CD4-positive, CD25-positive, alpha-beta regulatory T cell (primary cell): ENCODE results near the gene TMEM161A. TPM values are rescaled to one million over a fixed set of nuclear protein-coding genes. Genes with fewer than 3 reads are reported as not detected.

Experiments
- ATAC-seq, 2 donors: fragments of 150-1000 bp; cut with Tn5 transposase; one replicate each; pipeline ENCODE4 v1.10.0; 2021; ENCODE audit warnings: low read depth in 2 of 2, moderate number of reproducible peaks in 2 of 2, moderate library complexity in 1 of 2
- DNase-seq, 3 donors: peaks; one replicate each; pipeline versions ENCODE4 v3.0.0 to v3.0.0-alpha.2; 2012 to 2022; ENCODE audit warnings: mixed read lengths in 1 of 3
- H3K27ac ChIP-seq: one replicate; pipeline ENCODE4 v1.7.0; 2013; ENCODE audit warnings: mild to moderate bottlenecking, low read length; ENCODE audit not compliant: insufficient read depth, poor library complexity, severe bottlenecking
- H3K27me3 ChIP-seq: one replicate; pipeline ENCODE4 v1.7.0; 2013; ENCODE audit warnings: low read length; ENCODE audit not compliant: control insufficient read depth, insufficient read depth
- H3K36me3 ChIP-seq: one replicate; pipeline ENCODE4 v1.7.0; 2013; ENCODE audit warnings: mild to moderate bottlenecking, low read length, moderate library complexity; ENCODE audit not compliant: control insufficient read depth, insufficient read depth
- H3K4me1 ChIP-seq: 2 replicates; pipeline ENCODE4 v1.7.0; 2013; ENCODE audit warnings: mild to moderate bottlenecking, low read length; ENCODE audit not compliant: insufficient read depth, control insufficient read depth, poor library complexity, severe bottlenecking
- H3K4me3 ChIP-seq: one replicate; pipeline ENCODE4 v1.7.0; 2013; ENCODE audit warnings: low read depth, mild to moderate bottlenecking, low read length, moderate library complexity
- H3K9me3 ChIP-seq, 2 experiments: 1 replicate in 1 of 2; 2 replicates in 1 of 2; pipeline ENCODE4 v1.7.0; 2013; ENCODE audit warnings: low read length in 2 of 2, mild to moderate bottlenecking in 1 of 2, moderate library complexity in 1 of 2; ENCODE audit not compliant: control insufficient read depth in 2 of 2
- H3K27ac Mint-ChIP-seq, 3 donors: one replicate each; pipeline ENCODE4 v1.8.0; 2020 to 2022; ENCODE audit warnings: mild to moderate bottlenecking in 3 of 3, mixed read lengths in 3 of 3, moderate library complexity in 2 of 3
- H3K27me3 Mint-ChIP-seq: one replicate; pipeline ENCODE4 v1.8.0; 2022; ENCODE audit warnings: mild to moderate bottlenecking, mixed read lengths
- H3K36me3 Mint-ChIP-seq: one replicate; pipeline ENCODE4 v1.8.0; 2020; ENCODE audit warnings: mixed read lengths
- H3K4me1 Mint-ChIP-seq, 4 donors: one replicate each; pipeline ENCODE4 v1.8.0; 2020 to 2022; ENCODE audit warnings: mixed read lengths in 4 of 4, mild to moderate bottlenecking in 1 of 4
- H3K4me3 Mint-ChIP-seq, 4 donors: one replicate each; pipeline ENCODE4 v1.8.0; 2020 to 2022; ENCODE audit warnings: mild to moderate bottlenecking in 4 of 4, mixed read lengths in 4 of 4, moderate library complexity in 3 of 4
- H3K9me3 Mint-ChIP-seq, 7 donors: one replicate each; pipeline ENCODE4 v1.8.0; 2020 to 2022; ENCODE audit warnings: mixed read lengths in 7 of 7, mild to moderate bottlenecking in 3 of 7, moderate library complexity in 2 of 7
- polyA plus RNA-seq, 4 donors: library from polyadenylated mRNA; unstranded; fragments of 300-500 nt; fragmentation: Illumina TruSeq; gene quantifications; one replicate each; pipeline ENCODE4 v1.2.3, GENCODE V29; 2021
- total RNA-seq: library from RNA; stranded (reverse); gene quantifications from one replicate; pipeline ENCODE4 v1.2.3, GENCODE V29; 2022

Gene TMEM161A
- total and polyA plus RNA-seq, 5 donors from 2014 or later, result 15.6 to 26.0 (median 24.1) TPM

- Histone ChIP-seq H3K27me3 (no peaks in the 10 kb centered on the region), H3K4me3 (no peak overlapping the region), H3K27ac (no peak overlapping the region), H3K36me3 (peaks cover 25% of the 10 kb centered on the region), H3K9me3 (no peaks in the 10 kb centered on the region), H3K4me1 (no peaks in the 10 kb centered on the region)
- Mint-ChIP-seq H3K27ac (no peak overlapping the region), H3K9me3 (no peaks in the 10 kb centered on the region), H3K36me3 (peaks cover 26% of the 10 kb centered on the region), H3K27me3 (no peaks in the 10 kb centered on the region), H3K4me3 (no peak overlapping the region), H3K4me1 (peaks cover 0 to 43% (median 22%) of the 10 kb centered on the region in 4 donors)
- ATAC-seq (no peak), DNase-seq (no peak)
Measured at GRCh38 chr19:19078801-19079200, 59.5 kb downstream of the TMEM161A start.

DNA sequence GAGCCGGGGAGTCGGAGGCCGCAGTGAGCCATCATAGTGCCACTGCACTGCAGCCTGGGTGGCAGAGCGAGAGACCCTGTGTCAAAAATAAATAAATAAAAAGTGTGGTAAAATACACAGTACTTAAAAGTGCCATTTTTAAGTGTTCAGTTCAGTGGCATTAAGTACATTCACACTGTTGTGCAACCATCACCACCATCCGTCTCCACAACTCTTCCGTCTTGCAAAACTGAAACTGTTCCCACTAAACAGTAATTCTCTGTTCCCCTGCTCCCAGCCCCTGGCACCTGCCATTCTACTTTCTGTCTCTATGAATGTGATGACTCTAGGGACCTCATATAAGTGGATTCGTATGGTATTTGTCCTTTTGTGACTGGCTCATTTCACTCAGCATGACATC, 61.2 kb downstream of the TMEM161A start:
- H3K4me3 Mint-ChIP-seq, result no peak overlapping the region
- H3K4me3 ChIP-seq, result no peak overlapping the region
- H3K27me3 ChIP-seq, result no peaks in the 10 kb centered on the region
- DNase-seq (no peak), ATAC-seq (no peak)
- H3K4me1 ChIP-seq, result no peaks in the 10 kb centered on the region
- H3K36me3 ChIP-seq, result peaks cover 23% of the 10 kb centered on the region
- no peaks in the 10 kb centered on the region for H3K9me3 Mint-ChIP-seq
- no peaks in the 10 kb centered on the region for H3K9me3 ChIP-seq
- no peak overlapping the region for H3K27ac Mint-ChIP-seq
- peaks cover 34% of the 10 kb centered on the region for H3K36me3 Mint-ChIP-seq
- no peaks in the 10 kb centered on the region for H3K27me3 Mint-ChIP-seq
- no peak overlapping the region for H3K27ac ChIP-seq
- peaks cover 0 to 53% (median 28%) of the 10 kb centered on the region in 4 donors for H3K4me1 Mint-ChIP-seq

- H3K9me3 ChIP-seq, result no peaks in the 10 kb centered on the region
- H3K36me3 ChIP-seq, result peaks cover 22% of the 10 kb centered on the region
- no peak overlapping the region for H3K4me3 ChIP-seq
- ATAC-seq (no peak), DNase-seq (no peak)
- no peaks in the 10 kb centered on the region for H3K27me3 ChIP-seq
- H3K27me3 Mint-ChIP-seq, result no peaks in the 10 kb centered on the region
- H3K27ac ChIP-seq, result no peak overlapping the region
- H3K4me3 Mint-ChIP-seq, result no peak overlapping the region
- H3K4me1 Mint-ChIP-seq, result peaks cover 0 to 51% (median 28%) of the 10 kb centered on the region in 4 donors
- no peak overlapping the region for H3K27ac Mint-ChIP-seq
- no peaks in the 10 kb centered on the region for H3K4me1 ChIP-seq
- H3K36me3 Mint-ChIP-seq, result peaks cover 34% of the 10 kb centered on the region
- H3K9me3 Mint-ChIP-seq, result no peaks in the 10 kb centered on the region
Measured at GRCh38 chr19:19076476-19076875, 61.8 kb downstream of the TMEM161A start.

DNA sequence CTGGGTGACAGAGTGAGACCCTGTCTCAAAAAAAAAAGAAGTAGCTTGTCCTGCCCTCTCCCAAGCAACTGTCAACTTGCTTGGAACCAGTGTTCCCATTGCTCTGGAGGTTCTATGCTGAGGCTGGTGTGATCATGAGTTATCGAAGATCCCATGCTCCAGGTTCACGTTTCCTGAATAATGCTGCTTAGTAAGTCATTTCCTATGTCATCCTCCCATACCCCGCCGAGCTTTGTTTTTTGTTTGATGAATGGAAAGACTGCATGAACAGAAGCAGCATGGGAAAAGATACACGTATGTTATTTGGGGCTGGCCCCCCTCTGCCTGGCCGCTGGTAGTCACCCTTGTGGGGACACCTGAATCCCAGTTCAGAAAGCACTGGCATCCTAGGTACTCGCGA, 63.2 kb downstream of the TMEM161A start:
- peaks cover 37% of the 10 kb centered on the region for H3K36me3 Mint-ChIP-seq
- no peaks in the 10 kb centered on the region for H3K9me3 ChIP-seq
- H3K4me1 Mint-ChIP-seq, result peaks cover 0 to 54% (median 32%) of the 10 kb centered on the region in 4 donors
- H3K4me3 ChIP-seq, result no peak overlapping the region
- H3K36me3 ChIP-seq, result peaks cover 17% of the 10 kb centered on the region
- no peaks in the 10 kb centered on the region for H3K9me3 Mint-ChIP-seq
- H3K27ac Mint-ChIP-seq, result no peak overlapping the region
- no peak overlapping the region for H3K4me3 Mint-ChIP-seq
- no peak for DNase-seq
- H3K27ac ChIP-seq, result no peak overlapping the region
- H3K4me1 ChIP-seq, result no peaks in the 10 kb centered on the region
- ATAC-seq, result no peak
- H3K27me3 ChIP-seq, result no peaks in the 10 kb centered on the region
- no peaks in the 10 kb centered on the region for H3K27me3 Mint-ChIP-seq

GRCh38 chr19:19074196-19074882, 63.9 kb downstream of the TMEM161A start:
- Histone ChIP-seq H3K4me1 (peaks cover 6% of the 10 kb centered on the region), H3K9me3 (no peaks in the 10 kb centered on the region), H3K36me3 (peaks cover 17% of the 10 kb centered on the region), H3K27me3 (no peaks in the 10 kb centered on the region), H3K27ac (no peak overlapping the region), H3K4me3 (no peak overlapping the region)
- Mint-ChIP-seq H3K4me1 (peaks cover 0 to 55% (median 33%) of the 10 kb centered on the region in 4 donors), H3K4me3 (no peak overlapping the region), H3K9me3 (no peaks in the 10 kb centered on the region), H3K27ac (peak overlapping the region; percentile 22 to 64 (median 53)), H3K36me3 (peaks cover 37% of the 10 kb centered on the region), H3K27me3 (no peaks in the 10 kb centered on the region)
- DNase-seq (no peak), ATAC-seq (no peak)

DNA sequence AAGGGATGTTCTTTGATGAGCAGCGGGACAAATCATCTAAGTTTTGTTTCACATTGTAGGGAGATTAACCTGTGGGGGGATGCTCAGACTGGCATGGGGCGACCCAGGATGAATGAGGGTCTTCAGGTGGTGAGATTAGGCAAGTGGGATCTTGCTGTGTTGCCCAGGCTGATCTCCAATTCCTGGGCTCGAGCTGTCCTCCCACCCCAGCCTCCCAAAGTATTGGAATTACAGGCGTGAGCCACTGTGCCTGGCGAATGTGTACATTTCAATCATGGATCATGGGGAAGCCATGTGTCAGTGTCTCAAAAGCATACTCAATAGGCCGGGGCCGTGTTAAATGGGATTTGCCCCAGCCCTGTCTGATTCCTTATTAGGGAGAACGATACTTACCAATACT, 66.4 kb downstream of the TMEM161A start:
- Mint-ChIP-seq H3K9me3 (no peaks in the 10 kb centered on the region), H3K27me3 (no peaks in the 10 kb centered on the region), H3K36me3 (peaks cover 34% of the 10 kb centered on the region), H3K4me1 (peaks cover 6 to 61% (median 36%) of the 10 kb centered on the region in 4 donors), H3K4me3 (no peak overlapping the region), H3K27ac (no peak overlapping the region)
- Histone ChIP-seq H3K27me3 (no peaks in the 10 kb centered on the region), H3K36me3 (peaks cover 12% of the 10 kb centered on the region), H3K9me3 (no peaks in the 10 kb centered on the region), H3K4me1 (peaks cover 29% of the 10 kb centered on the region), H3K27ac (no peak overlapping the region), H3K4me3 (no peak overlapping the region)
- ATAC-seq (no peak), DNase-seq (no peak)

Other genes starting within 250 kb of the TMEM161A start
- gene CERS1, start 242.3 kb downstream of the TMEM161A start, total RNA-seq, result not detected
- gene CERS1, start 242.3 kb downstream of the TMEM161A start, polyA plus RNA-seq, result not detected
- gene COPE, start 219.1 kb downstream of the TMEM161A start, total RNA-seq, result 165 TPM
- gene COPE, start 219.1 kb downstream of the TMEM161A start, polyA plus RNA-seq, result 100 to 1,000 TPM; 218 to 314 (median 273) TPM
- gene DDX49, start 218.8 kb downstream of the TMEM161A start, total RNA-seq, result 48.0 TPM
- gene DDX49, start 218.8 kb downstream of the TMEM161A start, polyA plus RNA-seq, result 10 to 100 TPM; 21.6 to 30.9 (median 26.4) TPM
- gene HOMER3, start 197.3 kb downstream of the TMEM161A start, total RNA-seq, result 3.6 TPM
- 1 to 10 TPM; 2.8 to 3.9 (median 3.3) TPM for gene HOMER3, start 197.3 kb downstream of the TMEM161A start, polyA plus RNA-seq
- 131 TPM for gene SUGP2, start 105.0 kb downstream of the TMEM161A start, total RNA-seq
- 1 to 10 TPM; 6.2 to 9.7 (median 7.8) TPM for gene SUGP2, start 105.0 kb downstream of the TMEM161A start, polyA plus RNA-seq
- gene ARMC6, start 104.9 kb downstream of the TMEM161A start, total RNA-seq, result 14.2 TPM
- 10 to 100 TPM; 23.7 to 36.5 (median 31.8) TPM for gene ARMC6, start 104.9 kb downstream of the TMEM161A start, polyA plus RNA-seq
- gene SLC25A42, start 74.5 kb downstream of the TMEM161A start, total RNA-seq, result 32.2 TPM
- gene SLC25A42, start 74.5 kb downstream of the TMEM161A start, polyA plus RNA-seq, result 10 to 100 TPM; 10.4 to 24.0 (median 16.2) TPM
- 3.5 TPM for gene MEF2B, start 31.8 kb upstream of the TMEM161A start, total RNA-seq
- under 1 TPM in 1 of 4 donors, not detected in 3; 0.30 TPM for gene MEF2B, start 31.8 kb upstream of the TMEM161A start, polyA plus RNA-seq
- 27.4 TPM for gene BORCS8, start 53.7 kb upstream of the TMEM161A start, total RNA-seq
- 10 to 100 TPM; 20.1 to 28.4 (median 21.8) TPM for gene BORCS8, start 53.7 kb upstream of the TMEM161A start, polyA plus RNA-seq
- gene RFXANK, start 53.8 kb upstream of the TMEM161A start, total RNA-seq, result 62.1 TPM
- 100 to 1,000 TPM in 1 of 4 donors, 10 to 100 TPM in 3; 59.1 to 103 (median 80.7) TPM for gene RFXANK, start 53.8 kb upstream of the TMEM161A start, polyA plus RNA-seq
- gene NR2C2AP, start 64.9 kb upstream of the TMEM161A start, total RNA-seq, result 17.6 TPM
- gene NR2C2AP, start 64.9 kb upstream of the TMEM161A start, polyA plus RNA-seq, result 10 to 100 TPM; 20.6 to 31.2 (median 26.8) TPM
- gene NCAN, start 73.5 kb upstream of the TMEM161A start, total RNA-seq, result not detected
- gene NCAN, start 73.5 kb upstream of the TMEM161A start, polyA plus RNA-seq, result not detected
- not detected for gene TM6SF2, start 134.8 kb upstream of the TMEM161A start, total RNA-seq
- not detected for gene TM6SF2, start 134.8 kb upstream of the TMEM161A start, polyA plus RNA-seq
- gene SUGP1, start 182.0 kb upstream of the TMEM161A start, total RNA-seq, result 72.5 TPM
- 10 to 100 TPM; 22.7 to 36.3 (median 26.4) TPM for gene SUGP1, start 182.0 kb upstream of the TMEM161A start, polyA plus RNA-seq
- gene MAU2, start 182.4 kb upstream of the TMEM161A start, total RNA-seq, result 146 TPM
- 10 to 100 TPM; 16.5 to 20.6 (median 18.8) TPM for gene MAU2, start 182.4 kb upstream of the TMEM161A start, polyA plus RNA-seq